ENCODE data around the gene KDM4B. TPM values are rescaled to one million over a fixed set of nuclear protein-coding genes. Genes with fewer than 3 reads are reported as not detected.

The KDM4B gene
- total RNA-seq, 1 experiment from 2014 or later = 29.2 TPM

DNA sequence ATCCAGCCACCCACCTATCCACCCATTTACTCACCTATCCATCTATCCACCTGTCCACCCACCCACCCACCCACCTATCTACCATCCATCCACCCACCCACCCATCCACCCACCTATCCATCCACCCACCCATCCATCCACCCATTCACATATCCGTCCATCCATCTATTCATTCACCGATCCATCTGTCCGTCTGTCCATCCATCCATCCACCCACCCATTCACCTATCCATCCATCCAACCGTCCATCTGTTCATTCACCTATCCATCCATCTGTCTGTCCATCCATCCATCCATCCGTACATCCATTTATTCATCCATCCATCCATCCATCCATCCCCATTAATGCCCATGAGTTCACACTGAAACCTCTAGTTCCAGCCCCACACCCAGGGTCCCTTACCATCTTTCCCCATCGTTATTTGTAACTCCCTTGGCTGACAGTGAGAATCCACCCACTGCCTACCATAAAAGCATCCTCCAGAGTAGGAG is 31.3 kb downstream of the KDM4B start:
- in situ Hi-C loops (cut with HindIII; ENCODE audit: low pct_unique_long_range_greater_than_20kb, low sequenced_read_pairs) = no loop called here
- DNase-seq (ENCODE audit: low read depth) = no peak

DNA sequence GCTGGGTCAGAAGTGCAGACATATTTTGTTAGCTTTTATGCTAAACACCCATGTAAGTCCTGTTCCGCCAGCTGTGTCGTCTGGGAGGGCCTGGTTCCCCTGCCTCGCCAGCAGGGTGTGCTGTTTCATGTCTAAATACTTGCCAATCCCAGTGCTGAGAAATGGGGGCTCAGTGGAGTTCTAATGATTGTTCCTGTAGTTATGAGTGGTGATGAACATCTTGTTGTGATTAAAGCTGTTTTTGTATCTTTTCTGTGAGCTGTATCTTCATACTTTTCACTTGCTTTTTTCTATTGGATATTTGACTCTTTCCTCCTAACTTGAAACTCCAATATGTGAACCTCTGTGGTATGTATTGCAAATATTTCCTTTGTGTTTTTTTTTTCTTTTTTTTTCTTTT is 32.7 kb downstream of the KDM4B start:
- no peak for DNase-seq (ENCODE audit: low read depth)
- in situ Hi-C loops (cut with HindIII; ENCODE audit: low pct_unique_long_range_greater_than_20kb, low sequenced_read_pairs) = no loop called here

DNA sequence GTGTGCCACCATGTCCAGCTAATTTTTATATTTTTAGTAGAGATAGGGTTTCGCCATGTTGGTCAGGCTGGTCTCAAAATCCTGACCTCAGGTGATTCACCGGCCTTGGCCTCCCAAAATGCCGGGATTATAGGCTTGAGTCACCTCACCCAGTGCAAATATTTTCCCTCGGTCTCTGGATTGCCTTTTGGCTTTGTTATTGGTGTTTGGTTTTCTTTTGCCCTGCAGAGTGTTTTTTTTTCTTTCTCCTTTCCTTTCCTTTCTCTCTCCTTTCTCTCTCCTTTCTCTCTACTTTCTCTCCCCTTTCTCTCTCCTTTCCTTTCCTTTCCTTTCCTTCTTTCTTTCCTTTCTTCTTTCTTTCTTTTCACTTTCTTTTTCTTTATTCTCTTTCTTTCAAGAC is 33.2 kb downstream of the KDM4B start:
- no peak for DNase-seq (ENCODE audit: low read depth)
- in situ Hi-C loops (cut with HindIII; ENCODE audit: low pct_unique_long_range_greater_than_20kb, low sequenced_read_pairs) = no loop called here

DNA sequence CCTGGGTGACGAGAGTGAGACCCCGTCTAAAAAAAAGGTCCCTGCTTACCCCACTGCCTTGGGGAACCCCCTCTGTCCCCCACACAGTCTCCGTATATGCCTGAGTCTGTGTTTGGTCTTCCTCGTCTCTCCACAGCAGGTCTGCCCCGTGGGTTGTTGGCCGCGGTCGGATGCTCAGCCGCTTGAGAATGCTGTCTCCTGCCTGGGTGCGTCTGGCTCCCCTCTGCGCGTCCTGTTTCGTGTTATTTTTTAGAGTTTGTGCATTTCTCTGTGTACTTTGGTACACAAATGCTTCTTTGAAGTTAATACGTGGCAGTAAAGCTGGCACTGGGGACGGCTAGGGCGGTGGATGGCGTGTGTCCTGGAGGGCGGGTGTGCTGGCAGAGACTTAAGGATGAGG is 34.9 kb downstream of the KDM4B start:
- in situ Hi-C loops (cut with HindIII; ENCODE audit: low pct_unique_long_range_greater_than_20kb, low sequenced_read_pairs) = no loop called here

DNA sequence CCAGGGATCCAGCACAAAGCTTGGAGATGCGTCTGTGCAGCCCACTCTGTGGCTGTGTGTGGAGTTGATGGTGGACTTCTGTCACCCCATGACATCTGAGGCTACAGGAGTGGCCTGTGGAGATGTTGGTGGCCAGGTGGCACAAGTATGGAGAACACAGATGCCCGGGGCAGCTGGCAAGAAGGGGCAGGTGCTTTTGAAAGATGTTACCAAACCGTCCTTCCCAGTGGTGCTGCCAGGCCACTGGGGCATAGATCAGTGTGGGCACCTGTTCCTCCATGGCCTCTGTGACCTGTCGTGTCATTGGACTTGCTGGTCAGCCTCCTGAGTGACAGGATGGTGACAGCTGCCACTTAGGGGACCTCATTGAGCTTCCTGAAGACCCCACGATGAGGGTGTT is 36.2 kb downstream of the KDM4B start:
- DNase-seq (ENCODE audit: low read depth) = no peak
- in situ Hi-C loops (cut with HindIII; ENCODE audit: low pct_unique_long_range_greater_than_20kb, low sequenced_read_pairs) = no loop called here

More for the DNA sequence above, 34.9 kb downstream of the KDM4B start:
- DNase-seq (ENCODE audit: low read depth) = no peak

DNA sequence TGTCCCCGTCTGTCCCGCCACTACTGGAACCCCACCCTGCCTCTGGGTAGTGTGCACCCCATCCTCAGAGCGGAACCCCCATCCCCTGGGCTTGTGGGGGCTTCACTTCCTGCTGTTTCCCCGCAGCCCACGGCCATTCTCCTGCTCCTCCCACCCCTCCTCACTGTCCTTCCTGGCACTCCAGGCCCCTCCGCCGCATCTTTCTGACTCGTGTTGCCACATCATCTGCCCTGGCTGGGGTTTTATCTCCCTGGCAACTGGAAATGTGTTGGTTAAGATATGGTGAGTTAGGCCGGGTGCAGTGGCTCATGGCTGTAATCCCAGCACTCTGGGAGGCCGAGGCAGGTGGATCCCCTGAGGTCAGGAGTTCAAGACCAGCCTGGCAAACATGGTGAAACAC is 37.3 kb downstream of the KDM4B start:
- DNase-seq (ENCODE audit: low read depth) = no peak
- in situ Hi-C loops (cut with HindIII; ENCODE audit: low pct_unique_long_range_greater_than_20kb, low sequenced_read_pairs) = no loop called here

DNA sequence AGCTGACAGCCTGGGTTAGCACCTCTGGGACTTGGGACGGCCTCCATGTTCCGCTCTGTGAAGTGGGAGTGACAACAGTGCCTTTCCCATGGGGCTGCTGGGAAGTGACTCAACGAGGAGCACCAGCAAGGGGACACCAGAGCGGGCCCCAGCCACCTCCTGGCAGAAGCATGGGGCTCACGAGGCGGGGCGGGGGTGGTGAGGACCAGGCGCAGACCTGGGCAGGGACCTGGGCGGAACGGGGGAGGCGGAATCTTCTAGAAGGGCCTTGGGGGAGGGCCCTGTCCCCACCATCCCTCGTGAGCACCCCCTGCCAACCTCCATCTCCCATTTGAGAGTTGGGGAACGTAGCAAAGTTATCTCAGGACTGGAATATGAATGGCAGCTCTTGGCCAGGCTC is 37.9 kb downstream of the KDM4B start:
- in situ Hi-C loops (cut with HindIII; ENCODE audit: low pct_unique_long_range_greater_than_20kb, low sequenced_read_pairs) = no loop called here
- DNase-seq (ENCODE audit: low read depth) = no peak

DNA sequence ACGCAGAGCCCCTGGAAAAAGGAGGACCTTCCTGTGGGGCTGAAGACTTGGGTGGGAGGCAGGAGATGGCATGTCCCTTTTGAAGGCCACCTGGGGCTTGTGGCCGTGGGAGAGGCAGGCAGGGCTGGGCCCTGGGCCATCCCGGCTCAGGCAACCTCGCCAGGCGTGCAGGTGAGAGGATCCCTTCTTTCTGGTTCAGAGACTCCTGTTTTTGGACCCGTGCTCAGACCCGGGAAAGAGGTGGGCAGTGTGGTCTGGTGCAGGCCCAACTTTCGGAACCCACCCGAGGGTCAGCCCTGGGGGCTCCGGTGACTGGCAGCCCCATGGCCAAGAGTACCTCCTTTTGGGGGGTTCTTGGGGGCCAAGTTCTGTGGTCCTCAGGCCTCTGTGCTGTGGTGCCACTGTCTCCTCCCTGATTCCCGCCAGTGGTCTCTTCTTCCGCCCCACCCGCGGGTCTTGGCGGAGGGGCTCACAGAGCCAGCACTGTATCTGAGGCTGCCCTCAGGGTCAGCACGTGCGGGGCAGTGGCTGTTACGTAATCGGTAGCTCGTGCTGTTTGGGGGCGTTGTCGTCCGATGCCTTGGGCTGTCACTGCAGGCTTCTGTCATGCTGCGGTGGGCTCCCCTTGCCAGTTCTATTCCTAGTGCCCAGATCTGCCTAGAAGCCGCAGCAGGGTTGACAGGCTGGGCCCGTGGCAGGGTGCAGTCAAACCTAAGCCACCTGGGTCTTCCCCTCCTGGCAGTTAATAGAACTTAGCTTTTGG is 42.7 kb downstream of the KDM4B start:
- DNase-seq (ENCODE audit: low read depth) = no peak
- in situ Hi-C loops (cut with HindIII; ENCODE audit: low pct_unique_long_range_greater_than_20kb, low sequenced_read_pairs) = no loop called here

DNA sequence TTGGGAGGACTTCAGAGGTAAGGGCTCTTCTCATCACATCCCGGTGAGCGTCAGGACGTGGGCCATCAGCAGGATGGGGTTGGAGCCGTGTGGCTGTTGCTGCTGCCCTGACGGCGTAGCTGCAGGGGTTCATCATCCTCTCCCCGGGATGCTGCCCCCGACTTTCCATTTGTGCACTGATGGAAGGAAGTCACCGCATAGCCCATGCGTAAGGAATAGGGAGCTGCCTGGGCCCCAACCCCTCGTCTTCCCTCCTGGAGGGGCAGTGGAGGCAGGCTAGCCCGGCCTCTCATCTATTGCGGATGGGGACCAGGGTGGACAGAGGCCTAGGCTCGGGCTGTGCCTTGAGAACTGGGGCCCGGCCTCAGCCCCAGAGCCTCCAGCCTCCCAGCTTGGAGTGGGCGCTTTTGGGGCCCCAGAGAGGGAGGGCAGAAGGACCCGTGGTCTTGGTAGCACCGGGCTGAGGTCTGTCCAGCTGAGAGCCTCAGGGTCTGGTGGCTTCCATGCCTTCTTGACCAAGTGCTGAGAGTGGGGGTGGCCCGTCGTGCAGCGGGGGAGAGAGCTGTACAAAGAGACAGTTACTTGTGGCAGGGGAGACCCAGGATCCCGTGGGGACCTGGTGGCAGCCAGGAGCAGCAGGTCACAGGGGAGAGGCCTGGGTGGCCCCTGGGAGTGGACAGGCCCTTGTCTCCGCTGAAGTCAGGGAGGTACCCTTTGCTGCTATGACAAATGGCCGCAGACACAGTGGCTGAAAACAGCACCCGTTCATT is 44.0 kb downstream of the KDM4B start:
- DNase-seq (ENCODE audit: low read depth) = no peak
- in situ Hi-C loops (cut with HindIII; ENCODE audit: low pct_unique_long_range_greater_than_20kb, low sequenced_read_pairs) = no loop called here

DNA sequence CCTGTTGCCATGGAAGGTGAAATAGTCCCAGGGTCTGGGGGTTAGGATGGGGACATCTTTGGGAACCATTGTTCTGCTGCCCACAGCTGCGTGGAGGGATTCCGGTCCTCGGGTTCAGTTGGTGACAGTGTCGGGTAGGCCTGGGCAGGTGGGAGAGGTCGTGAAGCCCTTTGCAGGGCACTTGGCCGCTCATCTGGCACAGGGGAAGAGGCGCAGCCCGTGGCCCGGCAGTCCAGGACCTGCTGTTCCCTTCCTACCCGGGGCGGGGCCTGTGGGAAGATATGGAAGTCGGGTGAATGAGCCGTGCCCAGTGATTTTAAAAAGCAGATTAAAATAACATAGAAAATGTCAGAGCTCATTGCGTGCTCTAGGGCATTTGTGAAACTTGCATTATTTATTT is 44.8 kb downstream of the KDM4B start:
- in situ Hi-C loops (cut with HindIII; ENCODE audit: low pct_unique_long_range_greater_than_20kb, low sequenced_read_pairs) = no loop called here
- no peak for DNase-seq (ENCODE audit: low read depth)

DNA sequence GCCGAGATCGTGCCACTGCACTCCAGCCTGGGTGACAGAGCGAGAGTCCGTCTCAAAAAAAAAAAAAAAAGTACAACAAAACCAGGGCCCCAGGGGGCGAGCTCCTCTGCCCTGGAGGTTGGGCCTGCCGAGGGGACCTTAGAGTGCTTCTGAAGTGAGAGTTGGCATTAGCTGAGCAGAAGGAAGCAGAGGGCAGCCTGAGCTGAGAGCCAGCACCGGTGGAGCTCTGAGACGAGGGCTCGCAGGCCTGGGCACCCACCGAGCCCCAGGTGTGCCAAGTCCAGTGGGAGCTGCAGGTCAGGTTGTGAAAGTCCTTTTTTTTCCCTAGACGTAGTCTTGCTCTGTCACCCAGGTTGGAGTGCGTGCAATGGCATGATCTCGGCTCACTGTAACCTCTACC is 46.0 kb downstream of the KDM4B start:
- no peak for DNase-seq (ENCODE audit: low read depth)
- in situ Hi-C loops (cut with HindIII; ENCODE audit: low pct_unique_long_range_greater_than_20kb, low sequenced_read_pairs) = no loop called here

DNA sequence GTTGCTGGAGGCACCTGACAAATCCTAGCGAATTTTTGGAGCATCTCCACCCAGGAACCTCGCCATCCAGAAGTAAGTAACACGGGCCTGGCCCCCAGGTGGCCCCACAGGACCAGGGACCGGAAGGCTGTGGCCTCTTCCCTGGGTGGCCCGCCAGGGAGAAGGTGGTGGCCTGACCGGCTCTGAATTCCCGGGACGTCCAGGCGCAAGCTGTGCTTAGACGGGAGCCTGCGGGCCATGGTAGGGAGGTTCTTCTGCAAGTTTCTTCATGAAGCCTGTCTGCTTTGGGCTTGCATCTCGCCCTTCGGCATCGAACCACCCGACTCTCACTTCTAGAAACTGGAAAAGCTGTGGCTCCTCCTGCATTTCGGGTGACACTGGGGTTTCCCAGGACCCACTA is 47.4 kb downstream of the KDM4B start:
- in situ Hi-C loops (cut with HindIII; ENCODE audit: low pct_unique_long_range_greater_than_20kb, low sequenced_read_pairs) = no loop called here
- DNase-seq (ENCODE audit: low read depth) = no peak

DNA sequence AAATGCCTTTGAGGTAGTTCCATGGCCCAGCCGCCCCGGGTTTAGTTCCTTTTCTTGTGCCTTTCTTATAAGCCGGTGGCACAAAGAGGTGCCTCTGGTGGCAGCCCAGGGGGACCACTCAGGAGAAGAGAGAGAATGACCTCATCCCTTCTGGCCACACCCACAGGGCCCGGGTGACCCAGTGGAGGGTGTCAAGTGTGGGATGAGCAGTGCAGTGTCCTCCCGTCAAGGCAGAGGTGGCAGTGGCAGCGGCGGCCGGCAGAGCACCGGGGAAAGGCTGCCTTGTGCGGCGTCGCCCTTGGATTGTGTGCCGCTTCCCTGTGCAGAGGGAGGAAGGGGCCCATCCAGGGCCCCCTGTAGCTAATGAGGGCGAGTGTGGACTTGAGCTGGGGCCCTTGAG is 47.9 kb downstream of the KDM4B start:
- in situ Hi-C loops (cut with HindIII; ENCODE audit: low pct_unique_long_range_greater_than_20kb, low sequenced_read_pairs) = no loop called here
- no peak for DNase-seq (ENCODE audit: low read depth)

DNA sequence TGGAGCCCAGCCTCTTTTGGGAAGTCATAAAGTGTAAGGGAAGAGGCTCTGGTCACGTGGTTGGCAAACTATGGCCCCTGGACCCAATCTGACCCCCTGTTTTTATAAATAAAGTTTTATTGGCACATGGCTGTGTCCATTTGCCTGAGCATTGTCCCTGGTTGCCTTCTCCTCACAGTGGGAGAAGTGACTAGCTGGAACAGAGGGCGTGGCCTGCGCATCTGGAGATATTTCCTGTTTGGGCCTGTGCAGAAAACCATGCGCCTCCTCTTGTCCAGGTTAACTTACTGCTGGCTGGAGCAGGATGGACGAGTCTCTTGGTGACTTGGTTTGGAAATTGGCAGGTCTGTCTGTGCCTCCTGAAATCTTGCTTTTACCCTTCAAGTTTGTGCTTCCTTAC is 48.3 kb downstream of the KDM4B start:
- in situ Hi-C loops (cut with HindIII; ENCODE audit: low pct_unique_long_range_greater_than_20kb, low sequenced_read_pairs) = no loop called here
- DNase-seq (ENCODE audit: low read depth) = no peak

DNA sequence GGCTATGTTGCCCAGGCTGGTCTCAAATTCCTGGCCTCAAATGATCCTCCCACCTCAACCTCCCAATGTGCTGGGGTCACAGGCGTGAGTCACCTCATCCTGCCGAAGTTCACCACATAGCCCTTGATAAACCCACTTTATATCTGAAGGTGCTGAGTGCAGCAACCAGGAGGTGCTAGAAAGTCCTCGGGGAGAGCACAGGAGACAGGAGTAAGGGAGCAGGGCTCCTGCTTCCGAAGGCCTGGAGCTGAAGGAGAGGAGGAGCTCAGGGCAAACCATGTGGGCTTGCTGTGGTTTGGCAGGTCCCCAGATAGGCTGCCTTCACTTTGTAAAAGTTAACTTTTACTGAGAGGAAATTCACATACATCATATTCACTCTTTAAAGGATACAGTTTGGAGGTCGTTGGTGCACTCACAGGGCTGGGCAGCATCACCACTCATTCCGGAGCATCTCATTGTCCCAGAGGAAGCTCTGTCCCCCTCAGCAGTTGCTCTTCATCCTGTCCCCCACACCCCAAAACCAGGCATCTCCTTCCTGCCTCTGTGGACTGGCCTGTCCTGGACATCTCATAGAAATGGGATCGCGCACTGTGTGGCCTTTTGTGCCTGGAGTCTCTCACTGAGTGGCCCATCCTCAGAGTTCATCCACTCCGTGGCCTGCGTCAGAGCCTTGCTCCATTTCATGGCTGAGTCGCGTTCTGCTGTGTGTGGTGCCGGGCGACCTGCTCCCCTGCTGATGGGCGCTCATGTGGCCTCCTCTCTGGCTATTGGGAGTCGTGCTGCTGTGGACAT is 49.5 kb downstream of the KDM4B start:
- in situ Hi-C loops (cut with HindIII; ENCODE audit: low pct_unique_long_range_greater_than_20kb, low sequenced_read_pairs) = no loop called here
- DNase-seq (ENCODE audit: low read depth) = no peak

DNA sequence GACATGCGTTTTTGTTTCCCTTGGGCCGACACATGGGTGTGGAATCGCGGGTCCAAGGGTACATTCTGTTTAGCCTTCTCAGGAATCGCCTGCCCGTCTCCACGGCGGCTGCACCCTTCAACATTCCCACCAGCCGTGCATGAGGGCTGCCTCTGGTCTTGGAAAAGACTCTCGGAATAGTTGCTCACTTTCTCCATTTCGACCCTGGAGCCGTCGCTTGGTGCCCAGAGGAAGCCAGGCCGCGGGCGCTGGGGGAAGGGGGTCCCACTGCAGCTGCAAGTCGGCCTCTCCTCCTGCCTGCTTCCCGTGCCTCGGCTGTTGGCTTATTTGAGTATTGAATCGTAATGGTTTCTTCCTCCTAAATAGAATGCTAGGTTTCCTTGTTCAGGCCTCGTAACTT is 51.5 kb downstream of the KDM4B start:
- no peak for DNase-seq (ENCODE audit: low read depth)
- in situ Hi-C loops (cut with HindIII; ENCODE audit: low pct_unique_long_range_greater_than_20kb, low sequenced_read_pairs) = no loop called here

DNA sequence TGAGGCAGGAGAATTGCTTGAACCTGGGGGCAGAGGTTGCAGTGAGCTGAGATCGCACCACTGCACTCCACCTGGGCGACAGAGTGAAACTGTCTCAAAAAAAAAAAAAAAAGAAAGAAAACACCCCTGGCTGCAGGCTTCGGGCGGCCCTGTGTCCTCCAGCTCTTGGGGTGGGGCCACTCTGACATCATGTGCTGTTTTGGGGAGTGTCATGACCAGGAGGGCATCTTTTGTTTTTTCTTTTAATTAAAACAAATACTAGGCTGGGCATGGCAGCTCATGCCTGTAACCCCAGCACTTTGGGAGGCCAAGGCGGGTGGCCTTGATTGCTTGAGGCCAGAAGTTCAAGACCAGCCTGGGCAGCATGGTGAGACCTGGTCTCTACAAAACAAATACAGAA is 52.1 kb downstream of the KDM4B start:
- in situ Hi-C loops (cut with HindIII; ENCODE audit: low pct_unique_long_range_greater_than_20kb, low sequenced_read_pairs) = no loop called here
- DNase-seq (ENCODE audit: low read depth) = no peak

DNA sequence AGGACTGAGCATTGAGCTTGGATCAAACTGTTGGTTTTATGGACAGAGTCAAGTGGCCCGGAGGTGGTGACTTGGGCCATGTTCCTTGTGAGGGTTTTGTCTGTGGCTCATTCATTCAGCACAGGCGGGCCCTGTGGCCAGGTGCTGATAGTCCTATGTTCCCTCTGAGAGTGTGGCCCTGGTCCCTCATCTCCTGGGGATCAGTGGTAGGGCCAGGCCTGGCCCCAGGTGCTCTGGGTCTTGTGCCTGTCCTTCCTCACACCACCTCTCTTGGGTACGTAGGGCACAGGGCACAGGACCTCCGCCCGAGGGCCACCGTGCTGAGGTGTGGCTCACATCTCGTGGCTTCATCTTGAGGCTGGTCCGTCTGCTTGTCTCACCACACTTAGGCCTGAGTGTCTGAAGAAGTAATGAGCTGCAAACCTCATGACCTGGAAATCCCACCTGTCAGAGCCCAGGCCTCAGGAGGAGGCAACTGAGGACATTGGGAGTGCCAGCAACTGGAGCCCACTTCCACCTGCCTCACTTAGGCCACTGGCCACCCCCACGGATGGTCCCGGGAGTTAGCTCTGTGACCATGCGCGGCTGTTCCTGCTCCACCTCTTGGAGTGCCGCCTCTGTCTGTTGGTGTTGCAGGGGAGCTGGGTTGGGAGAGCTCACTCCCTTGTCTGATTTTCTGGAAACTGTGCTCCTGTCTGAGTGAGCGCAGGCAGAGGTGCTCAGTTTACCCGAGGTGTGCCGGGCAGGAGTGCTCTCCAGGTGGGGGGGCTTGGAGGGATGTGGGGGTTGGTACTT is 53.4 kb downstream of the KDM4B start:
- in situ Hi-C loops (cut with HindIII; ENCODE audit: low pct_unique_long_range_greater_than_20kb, low sequenced_read_pairs) = no loop called here
- DNase-seq (ENCODE audit: low read depth) = no peak

All from Caki2 (cell line).